Stimulated activated naive CD4-positive, alpha-beta T cell (primary cell): ENCODE measurements around the gene RHOBTB1.

ENCODE experiments used
- DNase-seq, 6 experiments: peaks; one replicate each; lab custom pipeline; 2025; lab: John Stamatoyannopoulos, UW

Gene RHOBTB1

GRCh38 chr10:60942134-60942787 lies 1.7 kb downstream of the RHOBTB1 start:
- no peak for DNase-seq

- no peak for DNase-seq
Observed at GRCh38 chr10:60940446-60940845, 3.5 kb downstream of the RHOBTB1 start.

GRCh38 chr10:60937784-60938654 lies 6.0 kb downstream of the RHOBTB1 start:
- DNase-seq = no peak

GRCh38 chr10:60937022-60937421 lies 7.0 kb downstream of the RHOBTB1 start:
- no peak for DNase-seq

- no peak for DNase-seq
Observed at GRCh38 chr10:60934215-60935175, 9.5 kb downstream of the RHOBTB1 start.

GRCh38 chr10:60932756-60933155 lies 11.2 kb downstream of the RHOBTB1 start:
- no peak for DNase-seq

GRCh38 chr10:60930237-60930636 lies 13.7 kb downstream of the RHOBTB1 start:
- DNase-seq = no peak

- DNase-seq = no peak
Observed at GRCh38 chr10:60921633-60922032, 22.4 kb downstream of the RHOBTB1 start.

- no peak for DNase-seq
Observed at GRCh38 chr10:60920479-60920878, 23.5 kb downstream of the RHOBTB1 start.

GRCh38 chr10:60919551-60919950 lies 24.4 kb downstream of the RHOBTB1 start:
- DNase-seq = no peak

GRCh38 chr10:60917331-60918280 lies 26.4 kb downstream of the RHOBTB1 start:
- DNase-seq = no peak

- no peak for DNase-seq
Observed at GRCh38 chr10:60916025-60916424, 28.0 kb downstream of the RHOBTB1 start.

- no peak for DNase-seq
Observed at GRCh38 chr10:60914690-60915141, 29.3 kb downstream of the RHOBTB1 start.

- no peak for DNase-seq
Observed at GRCh38 chr10:60913657-60914056, 30.3 kb downstream of the RHOBTB1 start.

GRCh38 chr10:60913071-60913470 lies 30.9 kb downstream of the RHOBTB1 start:
- DNase-seq = no peak

GRCh38 chr10:60911715-60912114 lies 32.3 kb downstream of the RHOBTB1 start:
- no peak for DNase-seq

- no peak for DNase-seq
Observed at GRCh38 chr10:60911216-60911615, 32.8 kb downstream of the RHOBTB1 start.

- no peak for DNase-seq
Observed at GRCh38 chr10:60910543-60910942, 33.4 kb downstream of the RHOBTB1 start.

GRCh38 chr10:60908896-60909295 lies 35.1 kb downstream of the RHOBTB1 start:
- no peak for DNase-seq

- no peak for DNase-seq
Observed at GRCh38 chr10:60908031-60908430, 36.0 kb downstream of the RHOBTB1 start.

- DNase-seq = no peak
Observed at GRCh38 chr10:60907236-60907635, 36.7 kb downstream of the RHOBTB1 start.
